HEK293T (cell line): ENCODE measurements around the gene PCCB.

Experiments used
- CTCF ChIA-PET: fragments of 350-600 bp; formaldehyde crosslinking; extraction: SDS; loops from one replicate; lab custom pipeline; 2021; ENCODE audit warnings: antibody characterized with exemption, inconsistent platforms; lab: Yijun Ruan, JAX
- POLR2A ChIA-PET: fragments of 350-600 bp; formaldehyde crosslinking; extraction: SDS; loops from one replicate; lab custom pipeline; 2020; ENCODE audit warnings: antibody characterized with exemption, inconsistent platforms; lab: Yijun Ruan, JAX
- DNase-seq: peaks from one replicate; pipeline ENCODE4 v3.0.0; 2012; ENCODE audit warnings: mixed read lengths; ENCODE audit errors: extremely low spot score
- ARNT ChIP-seq: fragments of 450-650 bp; IDR thresholded peaks from 2 replicates; pipeline ENCODE4 v1.6.1; 2017; ENCODE audit warnings: mild to moderate bottlenecking
- BHLHE40 ChIP-seq: fragments of 450-650 bp; IDR thresholded peaks from 2 replicates; pipeline ENCODE4 v1.6.1; 2016; ENCODE audit warnings: mild to moderate bottlenecking, moderate library complexity, borderline replicate concordance
- CTBP1 ChIP-seq: fragments of 450-650 bp; IDR thresholded peaks from 2 replicates; pipeline ENCODE4 v1.6.1; 2016; ENCODE audit warnings: borderline replicate concordance
- ELF4 ChIP-seq: fragments of 450-650 bp; IDR thresholded peaks from 2 replicates; pipeline ENCODE4 v1.6.1; 2017; ENCODE audit warnings: antibody characterized with exemption
- FOXA1 ChIP-seq: fragments of 450-650 bp; IDR thresholded peaks from 2 replicates; pipeline ENCODE4 v1.6.1; 2016; ENCODE audit warnings: mild to moderate bottlenecking
- FOXK2 ChIP-seq: fragments of 450-650 bp; IDR thresholded peaks from 2 replicates; pipeline ENCODE4 v1.6.1; 2016; ENCODE audit warnings: mild to moderate bottlenecking
- FOXM1 ChIP-seq: fragments of 450-650 bp; IDR thresholded peaks from 2 replicates; pipeline ENCODE4 v1.6.1; 2017; ENCODE audit warnings: mild to moderate bottlenecking, borderline replicate concordance
- HDGF ChIP-seq: fragments of 450-650 bp; IDR thresholded peaks from 2 replicates; pipeline ENCODE4 v1.6.1; 2017; ENCODE audit warnings: antibody characterized with exemption, borderline replicate concordance
- L3MBTL2 ChIP-seq: fragments of 450-650 bp; conservative IDR thresholded peaks from 2 replicates; pipeline ENCODE4 v1.6.1; 2016; ENCODE audit warnings: mild to moderate bottlenecking
- LEF1 ChIP-seq: fragments of 450-650 bp; IDR thresholded peaks from 2 replicates; pipeline ENCODE4 v1.6.1; 2017; ENCODE audit warnings: mild to moderate bottlenecking, borderline replicate concordance
- NFRKB ChIP-seq: fragments of 450-650 bp; IDR thresholded peaks from 2 replicates; pipeline ENCODE4 v1.6.1; 2016; ENCODE audit warnings: mild to moderate bottlenecking, moderate library complexity
- PKNOX1 ChIP-seq: fragments of 450-650 bp; IDR thresholded peaks from 2 replicates; pipeline ENCODE4 v1.6.1; 2016
- SP1 ChIP-seq: fragments of 450-650 bp; IDR thresholded peaks from 2 replicates; pipeline ENCODE4 v1.6.1; 2017
- SUZ12 ChIP-seq: fragments of 450-650 bp; IDR thresholded peaks from 2 replicates; pipeline ENCODE4 v1.6.1; 2016; ENCODE audit warnings: mild to moderate bottlenecking
- TARDBP ChIP-seq: fragments of 450-650 bp; IDR thresholded peaks from 2 replicates; pipeline ENCODE4 v1.6.1; 2016
- ZNF384 ChIP-seq: fragments of 450-650 bp; IDR thresholded peaks from 2 replicates; pipeline ENCODE4 v1.6.1; 2016

PCCB gene

GRCh38 chr3:136336329-136337100 lies 86.4 kb downstream of the PCCB start:
- ChIA-PET CTCF (no interaction called here), POLR2A (no interaction called here)
- TF ChIP-seq ARNT = no peak
- no peak for TF ChIP-seq HDGF
- TF ChIP-seq LEF1 = no peak
- no peak for TF ChIP-seq L3MBTL2
- TF ChIP-seq ELF4 = no peak
- TF ChIP-seq FOXA1 = no peak
- DNase-seq = no peak

GRCh38 chr3:136343446-136343845 lies 93.3 kb downstream of the PCCB start:
- DNase-seq = no peak
- no peak for TF ChIP-seq SP1
- TF ChIP-seq FOXA1 = no peak
- TF ChIP-seq HDGF = no peak
- no peak for TF ChIP-seq L3MBTL2
- TF ChIP-seq ELF4 = no peak
- no peak for TF ChIP-seq ZNF384
- TF ChIP-seq SUZ12 = no peak
- no peak for TF ChIP-seq LEF1
- POLR2A ChIA-PET = no interaction called here
- CTCF ChIA-PET = interaction anchor here (0.5 kb wide), 1 partner anchor 10 kb away, joined by 3 read pairs; no protein-coding TSS in a partner anchor

GRCh38 chr3:136343873-136344555 lies 93.9 kb downstream of the PCCB start:
- no peak for DNase-seq
- ChIA-PET POLR2A (no interaction called here), CTCF (interaction anchor here (0.5 kb wide), 1 partner anchor 10 kb away, joined by 3 read pairs; no protein-coding TSS in a partner anchor)
- TF ChIP-seq FOXK2 = no peak
- no peak for TF ChIP-seq TARDBP
- TF ChIP-seq ARNT = no peak
- no peak for TF ChIP-seq SUZ12
- no peak for TF ChIP-seq HDGF
- no peak for TF ChIP-seq ELF4
- TF ChIP-seq FOXA1 = no peak
- TF ChIP-seq BHLHE40 = no peak
- no peak for TF ChIP-seq ZNF384
- no peak for TF ChIP-seq PKNOX1
- no peak for TF ChIP-seq NFRKB
- TF ChIP-seq FOXM1 = no peak
- TF ChIP-seq L3MBTL2 = no peak
- TF ChIP-seq SP1 = no peak
- TF ChIP-seq LEF1 = no peak
- no peak for TF ChIP-seq CTBP1

- TF ChIP-seq FOXK2 (no peak), ELF4 (no peak), SUZ12 (no peak), FOXA1 (no peak), ZNF384 (no peak), LEF1 (no peak), PKNOX1 (no peak), NFRKB (no peak), BHLHE40 (no peak), FOXM1 (no peak), TARDBP (no peak), SP1 (no peak), HDGF (no peak), L3MBTL2 (no peak), CTBP1 (no peak), ARNT (no peak)
- ChIA-PET CTCF (interaction anchor here (0.7 kb wide), 1 partner anchor 59 kb away, joined by 4 read pairs; no protein-coding TSS in a partner anchor), POLR2A (no interaction called here)
- DNase-seq = no peak
Observed at GRCh38 chr3:136346486-136346885, 96.3 kb downstream of the PCCB start.

DNA sequence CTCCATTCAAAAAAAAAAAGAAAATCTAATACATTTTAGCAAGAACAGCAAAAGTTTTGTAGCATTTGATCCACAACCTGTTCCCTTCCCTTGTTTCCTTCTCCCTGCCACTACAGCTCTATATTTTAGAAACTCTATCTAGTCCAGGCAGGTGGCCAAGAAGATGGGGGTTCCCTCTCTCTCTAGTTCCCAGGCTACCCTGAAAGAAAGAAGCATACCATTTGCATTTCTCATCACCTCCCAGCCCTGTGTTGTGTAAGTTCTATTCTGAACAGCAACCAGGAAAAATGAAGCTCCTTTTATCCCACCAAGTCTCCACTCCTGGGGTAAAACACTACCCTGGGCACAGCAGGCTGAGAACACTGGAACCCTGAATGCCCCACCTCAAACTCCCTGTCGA lies 100.0 kb downstream of the PCCB start:
- POLR2A ChIA-PET = no interaction called here
- no peak for TF ChIP-seq FOXK2
- no peak for TF ChIP-seq FOXM1
- TF ChIP-seq L3MBTL2 = no peak
- no peak for TF ChIP-seq HDGF
- no peak for DNase-seq
- CTCF ChIA-PET = no interaction called here

- no peak for TF ChIP-seq HDGF
- TF ChIP-seq BHLHE40 = no peak
- no peak for TF ChIP-seq ARNT
- TF ChIP-seq CTBP1 = no peak
- TF ChIP-seq FOXA1 = no peak
- no peak for TF ChIP-seq TARDBP
- no peak for TF ChIP-seq PKNOX1
- TF ChIP-seq LEF1 = no peak
- no peak for TF ChIP-seq SUZ12
- TF ChIP-seq FOXM1 = no peak
- TF ChIP-seq ZNF384 = no peak
- no peak for TF ChIP-seq SP1
- no peak for TF ChIP-seq NFRKB
- no peak for TF ChIP-seq ELF4
- TF ChIP-seq L3MBTL2 = no peak
- no peak for TF ChIP-seq FOXK2
- CTCF ChIA-PET = no interaction called here
- POLR2A ChIA-PET = no interaction called here
- no peak for DNase-seq
Observed at GRCh38 chr3:136350557-136350956, 100.4 kb downstream of the PCCB start.
